NB4 (cell line): ENCODE data around the gene PLA2G6.

Experiments used
- MYC ChIP-seq: IDR thresholded peaks from 2 replicates; pipeline ENCODE4 v1.6.1; 2011; ENCODE audit warnings: low read depth, low read length
- POLR2A ChIP-seq: IDR thresholded peaks from 2 replicates; pipeline ENCODE4 v1.6.1; 2011; ENCODE audit warnings: mild to moderate bottlenecking; ENCODE audit not compliant: insufficient read length; ENCODE audit errors: extremely low read depth
- TF ChIP-seq, protein P1 (sequence below): IDR thresholded peaks from one replicate; pipeline ENCODE4 v1.5.1; 2012; ENCODE audit warnings: low read depth, low read length

DNA sequence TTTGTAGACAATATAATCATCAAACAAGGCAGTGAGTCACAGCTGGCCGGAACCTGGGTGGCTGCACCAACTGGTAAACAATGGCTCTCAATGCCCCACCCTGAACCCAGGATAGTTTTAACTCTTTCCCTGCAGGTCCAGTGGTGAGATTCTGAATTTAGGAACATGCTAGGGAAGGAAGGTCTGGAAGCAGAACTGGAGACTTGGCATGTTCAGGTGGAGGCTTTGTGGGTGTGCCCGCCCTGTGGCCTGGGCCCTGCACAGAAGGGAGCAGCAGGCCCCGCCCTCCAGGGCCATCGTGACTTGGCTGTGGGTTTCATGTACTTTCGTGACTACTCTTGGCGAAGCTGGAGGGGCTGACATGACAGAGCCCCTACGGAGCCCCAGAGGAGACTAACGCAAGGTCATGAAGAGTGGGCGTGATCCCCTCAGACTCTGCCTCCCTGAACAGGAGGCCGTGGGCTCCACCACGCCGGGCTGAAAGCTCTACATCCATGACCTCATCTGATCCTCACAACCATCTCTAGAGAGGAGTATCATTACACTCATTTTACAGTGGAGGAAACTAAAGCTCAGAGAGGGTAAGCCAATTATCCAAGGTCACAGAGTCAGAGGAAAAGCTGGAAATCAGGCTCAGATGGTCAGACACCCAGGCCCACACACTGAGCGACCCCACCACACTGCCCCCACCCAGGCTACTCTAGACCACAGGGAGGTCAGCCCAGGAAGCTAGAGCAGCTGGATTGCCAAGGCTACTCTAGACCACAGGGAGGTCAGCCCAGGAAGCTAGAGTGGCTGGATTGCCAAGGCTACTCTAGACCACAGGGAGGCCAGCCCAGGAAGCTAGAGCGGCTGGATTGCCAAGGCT, 47.5 kb upstream of the PLA2G6 start:
- TF ChIP-seq, protein P1, sequence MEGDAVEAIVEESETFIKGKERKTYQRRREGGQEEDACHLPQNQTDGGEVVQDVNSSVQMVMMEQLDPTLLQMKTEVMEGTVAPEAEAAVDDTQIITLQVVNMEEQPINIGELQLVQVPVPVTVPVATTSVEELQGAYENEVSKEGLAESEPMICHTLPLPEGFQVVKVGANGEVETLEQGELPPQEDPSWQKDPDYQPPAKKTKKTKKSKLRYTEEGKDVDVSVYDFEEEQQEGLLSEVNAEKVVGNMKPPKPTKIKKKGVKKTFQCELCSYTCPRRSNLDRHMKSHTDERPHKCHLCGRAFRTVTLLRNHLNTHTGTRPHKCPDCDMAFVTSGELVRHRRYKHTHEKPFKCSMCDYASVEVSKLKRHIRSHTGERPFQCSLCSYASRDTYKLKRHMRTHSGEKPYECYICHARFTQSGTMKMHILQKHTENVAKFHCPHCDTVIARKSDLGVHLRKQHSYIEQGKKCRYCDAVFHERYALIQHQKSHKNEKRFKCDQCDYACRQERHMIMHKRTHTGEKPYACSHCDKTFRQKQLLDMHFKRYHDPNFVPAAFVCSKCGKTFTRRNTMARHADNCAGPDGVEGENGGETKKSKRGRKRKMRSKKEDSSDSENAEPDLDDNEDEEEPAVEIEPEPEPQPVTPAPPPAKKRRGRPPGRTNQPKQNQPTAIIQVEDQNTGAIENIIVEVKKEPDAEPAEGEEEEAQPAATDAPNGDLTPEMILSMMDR: no peak
- TF ChIP-seq POLR2A (no peak), MYC (no peak)
